Activated T-helper 1 cell treated with Interleukin-2 at 50 U/mL for 16 hours (primary cell): Measurements from ENCODE around the gene CD82.

ENCODE experiments used
- DNase-seq: peaks from one replicate; pipeline ENCODE4 v3.0.0-alpha.2; 2020; ENCODE audit warnings: low read depth

CD82 gene

DNA sequence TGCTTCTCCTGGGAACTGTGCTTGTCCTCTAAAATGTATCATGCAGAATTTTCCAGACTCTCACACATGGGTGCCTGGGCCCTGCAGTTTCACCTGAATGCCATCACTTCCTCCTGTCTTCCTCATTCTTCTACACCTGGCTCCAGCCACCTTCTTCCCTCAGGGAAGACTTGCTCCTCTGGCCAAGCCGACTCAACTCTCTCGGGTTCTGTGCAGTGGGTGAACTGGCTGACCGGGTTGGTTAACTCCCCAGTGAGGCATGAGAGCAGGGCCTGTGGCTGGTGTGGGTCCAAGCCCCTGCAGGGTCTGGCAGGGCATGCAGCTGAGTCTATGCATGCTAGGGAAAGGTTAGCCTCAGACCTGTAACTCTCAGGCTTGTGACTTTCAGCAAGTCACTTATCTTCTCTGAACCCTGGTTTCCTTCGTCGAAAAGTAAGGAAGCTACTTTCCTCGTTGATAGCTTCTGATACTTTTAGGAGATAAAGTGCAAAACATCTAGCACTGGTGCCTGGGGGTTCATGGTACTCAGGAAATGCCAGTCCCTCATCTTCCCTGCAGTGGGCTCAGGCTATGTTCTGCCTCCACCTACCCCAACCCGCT, 11.9 kb downstream of the CD82 start:
- no peak for DNase-seq

DNA sequence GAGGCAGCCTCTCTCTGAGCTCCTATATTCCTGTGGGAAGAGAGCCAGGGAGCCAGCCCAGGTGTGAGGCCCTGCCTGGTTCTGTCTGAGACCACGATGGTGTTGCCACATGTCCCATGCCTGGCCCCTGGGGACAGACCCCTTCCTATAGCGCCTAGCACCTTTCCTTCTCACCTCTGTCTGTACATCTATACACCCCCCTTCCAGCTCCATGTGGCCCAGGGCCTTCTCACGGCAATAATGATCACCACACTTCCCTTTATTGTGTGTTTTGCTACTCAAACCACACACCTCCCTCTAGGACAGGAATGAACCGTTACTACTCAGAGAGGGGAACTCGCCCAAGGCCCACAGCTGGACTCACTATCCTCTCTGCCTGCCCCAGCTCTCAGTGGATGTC, 12.8 kb downstream of the CD82 start:
- DNase-seq = no peak

- no peak for DNase-seq
Observed at GRCh38 chr11:44579302-44579761, 13.9 kb downstream of the CD82 start.

DNA sequence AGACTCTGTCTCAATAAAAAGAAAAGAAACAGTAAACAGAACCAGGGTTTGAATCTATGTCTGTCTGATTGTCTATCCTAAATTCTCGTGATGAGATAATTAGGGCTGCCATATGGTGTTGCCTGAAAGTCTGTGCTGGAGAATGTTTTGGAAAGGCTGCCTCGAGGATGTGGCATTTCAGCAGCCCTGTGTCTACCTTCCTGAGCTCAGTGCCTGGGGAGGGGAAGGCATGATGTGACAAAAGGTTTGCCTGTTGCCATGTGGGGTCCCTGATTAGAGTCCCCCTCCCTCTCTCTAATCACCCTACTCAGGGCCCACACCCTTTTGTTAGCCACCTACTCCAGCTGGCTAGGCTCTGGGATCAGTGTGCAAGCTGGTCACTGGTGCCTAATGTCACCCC, 15.2 kb downstream of the CD82 start:
- no peak for DNase-seq

DNA sequence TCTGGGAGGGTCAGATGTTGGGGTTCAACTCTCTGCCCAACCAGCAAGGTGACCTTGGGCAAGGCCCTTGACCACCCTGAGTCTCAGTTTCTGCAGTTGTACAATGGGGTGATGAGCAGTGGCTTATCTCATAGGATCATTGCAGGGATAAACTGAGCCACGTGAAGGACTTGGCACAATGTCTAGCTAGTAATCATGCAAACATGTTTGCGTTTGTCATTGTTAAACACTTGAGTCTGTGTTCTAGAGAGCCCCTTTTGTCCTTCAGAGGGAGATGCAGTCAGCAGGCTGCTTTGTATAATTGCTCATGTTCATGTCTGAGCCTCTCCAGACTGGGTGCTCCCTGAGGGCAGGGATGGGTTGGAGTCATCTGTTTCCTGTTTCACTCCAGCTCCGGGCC, 15.8 kb downstream of the CD82 start:
- no peak for DNase-seq

DNA sequence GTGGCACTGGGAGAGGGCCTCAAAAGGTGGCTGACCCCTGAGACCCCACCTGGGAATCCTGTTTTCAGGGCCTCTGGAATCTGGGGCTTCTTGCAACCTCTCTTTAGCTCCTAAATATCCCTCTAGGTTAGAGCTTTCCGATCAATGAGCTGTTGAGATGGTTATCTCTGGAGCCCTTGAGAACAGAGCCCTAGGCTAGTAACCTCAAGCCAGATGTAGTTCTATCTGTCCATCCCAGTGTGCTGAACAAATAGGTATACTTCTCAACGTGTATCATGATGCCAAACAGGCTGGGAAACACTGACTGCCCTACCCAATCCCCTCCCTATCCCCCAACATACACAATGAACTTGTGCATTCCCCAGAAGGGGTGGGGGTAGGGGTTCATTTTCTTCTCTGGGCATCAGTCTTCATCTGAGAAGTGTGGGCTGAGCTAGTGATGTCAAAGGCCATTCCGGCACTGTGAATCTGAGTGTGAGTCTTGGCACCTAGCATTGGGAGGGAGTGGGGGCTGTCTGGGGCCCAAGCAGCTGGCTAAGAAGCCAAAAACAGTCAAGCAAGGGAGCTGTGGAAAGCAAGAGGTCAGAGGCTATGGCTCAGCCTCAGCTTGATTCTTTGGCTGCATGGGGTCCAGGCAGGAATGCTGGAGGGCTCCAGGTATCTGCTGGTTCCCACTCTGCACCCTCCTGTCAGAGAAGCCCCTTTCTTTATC, 17.3 kb downstream of the CD82 start:
- no peak for DNase-seq

GRCh38 chr11:44583353-44583669, 17.8 kb downstream of the CD82 start:
- DNase-seq = no peak

DNA sequence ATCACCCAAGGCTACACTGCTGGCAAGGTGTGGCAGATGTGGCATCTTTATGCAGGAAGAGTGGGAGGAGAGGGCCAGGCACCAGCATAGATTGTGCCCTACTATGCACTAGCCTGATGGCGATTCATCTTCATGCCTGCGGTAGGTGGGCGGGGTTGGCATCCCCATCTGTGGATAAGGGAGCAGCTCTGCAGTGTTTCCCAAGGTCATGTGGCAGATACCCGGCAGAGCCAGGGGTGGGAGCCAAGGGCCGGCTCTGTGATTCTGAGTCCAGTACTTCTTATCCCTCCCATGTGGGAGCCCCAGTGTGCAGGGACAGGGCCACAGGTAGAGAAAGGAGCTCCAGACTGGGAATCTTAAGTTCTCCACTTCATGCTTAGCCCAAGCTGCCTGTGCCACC, 20.0 kb downstream of the CD82 start:
- DNase-seq = no peak

DNA sequence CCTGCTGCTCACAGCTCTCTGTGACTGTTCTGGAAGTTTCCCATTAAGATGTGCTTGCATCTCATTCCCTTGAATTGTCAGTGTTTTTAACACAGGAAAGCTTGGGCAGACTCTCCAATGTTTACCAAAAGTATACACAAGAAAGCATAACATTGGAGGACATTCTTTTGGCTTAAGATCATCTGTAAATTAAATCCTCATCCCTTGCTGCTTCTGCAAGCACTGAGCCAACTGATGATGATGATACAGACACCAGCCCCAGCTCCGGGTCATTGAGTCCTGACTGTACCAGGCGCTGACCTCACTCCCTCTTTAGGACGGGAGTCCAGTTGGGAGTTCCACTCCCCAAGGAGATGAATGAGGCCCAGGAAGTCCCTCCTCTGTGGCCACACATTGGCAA, 23.8 kb downstream of the CD82 start:
- no peak for DNase-seq

DNA sequence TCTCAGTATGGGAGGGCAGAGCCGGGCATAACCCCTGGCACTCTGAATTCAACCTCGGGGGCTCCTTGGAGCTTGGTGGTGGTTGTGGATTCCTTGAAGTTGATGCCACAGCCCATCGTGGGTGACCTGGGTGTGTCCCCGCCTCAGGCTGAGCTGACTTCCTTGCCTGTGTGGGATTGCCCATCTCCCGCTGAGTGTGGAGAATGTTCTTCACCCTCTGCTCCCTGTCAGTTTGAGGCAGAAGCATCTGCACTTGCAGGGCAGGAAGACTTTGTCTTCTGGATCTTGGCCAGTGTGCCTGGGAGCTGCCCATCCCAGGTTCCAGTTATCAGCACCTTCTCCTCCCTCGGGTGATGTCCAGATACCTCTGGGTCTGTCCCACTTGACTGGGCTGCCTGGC, 25.3 kb downstream of the CD82 start:
- no peak for DNase-seq

- no peak for DNase-seq
Observed at GRCh38 chr11:44591557-44591956, 26.1 kb downstream of the CD82 start.

GRCh38 chr11:44592125-44592940, 26.9 kb downstream of the CD82 start:
- DNase-seq = no peak

DNA sequence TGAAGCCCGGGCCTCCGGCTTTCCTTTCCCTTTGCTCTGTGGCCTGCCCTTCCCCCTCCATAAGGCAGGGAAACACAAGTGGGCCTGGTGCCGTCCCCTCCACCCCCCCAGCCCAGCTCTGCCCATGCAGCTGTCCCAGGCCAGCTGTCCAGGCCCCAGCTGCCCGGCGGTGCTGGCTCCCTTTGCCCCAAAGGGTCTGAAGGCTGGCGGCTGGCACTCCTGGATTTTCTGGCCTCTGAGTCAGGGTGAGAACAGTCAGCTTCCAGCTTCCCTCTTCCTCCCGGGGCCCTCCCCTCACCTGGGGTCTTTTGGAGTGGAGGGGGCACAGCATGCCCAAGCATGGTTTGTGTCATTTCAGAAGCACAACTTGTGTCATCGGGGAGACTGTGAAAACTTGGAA, 27.8 kb downstream of the CD82 start:
- DNase-seq = no peak

DNA sequence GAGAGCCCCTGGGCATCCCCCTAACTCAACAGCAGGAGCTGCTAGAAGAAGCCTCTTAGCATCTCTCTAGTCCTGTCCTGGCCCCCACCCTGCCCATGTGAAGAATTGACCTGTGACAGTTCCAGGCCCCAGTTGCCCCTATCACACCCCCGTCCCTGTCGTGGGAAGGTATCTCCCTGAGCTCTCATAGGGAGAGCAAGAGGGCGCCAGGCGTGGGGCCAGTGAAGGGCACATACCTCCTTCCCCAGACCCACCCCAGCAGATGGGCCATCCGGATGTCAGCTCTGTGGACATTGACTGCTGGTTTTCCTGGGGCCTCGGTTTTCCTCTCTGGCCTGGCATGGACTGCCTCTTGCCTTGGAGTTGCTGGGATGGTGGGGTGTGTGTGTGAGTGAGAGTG, 29.5 kb downstream of the CD82 start:
- no peak for DNase-seq

DNA sequence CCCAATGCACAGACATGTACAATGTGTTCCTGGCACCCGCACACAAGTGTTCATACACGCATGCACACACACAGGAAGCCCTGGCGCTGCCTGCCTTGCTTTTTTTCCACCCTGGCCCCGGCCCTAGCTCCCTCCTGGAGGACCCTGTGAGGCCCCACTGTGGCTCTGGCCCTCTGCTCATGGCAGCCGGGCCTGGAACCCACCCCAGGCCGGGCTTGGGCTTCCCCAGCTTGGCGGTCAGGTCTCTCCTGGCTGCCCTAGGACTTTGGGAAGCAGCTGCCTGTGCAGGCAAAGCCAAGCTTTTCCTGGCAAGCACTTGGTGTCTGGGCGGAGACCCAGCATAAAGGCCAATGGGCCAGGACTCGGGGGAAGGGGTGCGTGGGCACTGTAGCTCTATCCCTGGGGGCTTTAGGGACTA, 30.5 kb downstream of the CD82 start:
- no peak for DNase-seq

DNA sequence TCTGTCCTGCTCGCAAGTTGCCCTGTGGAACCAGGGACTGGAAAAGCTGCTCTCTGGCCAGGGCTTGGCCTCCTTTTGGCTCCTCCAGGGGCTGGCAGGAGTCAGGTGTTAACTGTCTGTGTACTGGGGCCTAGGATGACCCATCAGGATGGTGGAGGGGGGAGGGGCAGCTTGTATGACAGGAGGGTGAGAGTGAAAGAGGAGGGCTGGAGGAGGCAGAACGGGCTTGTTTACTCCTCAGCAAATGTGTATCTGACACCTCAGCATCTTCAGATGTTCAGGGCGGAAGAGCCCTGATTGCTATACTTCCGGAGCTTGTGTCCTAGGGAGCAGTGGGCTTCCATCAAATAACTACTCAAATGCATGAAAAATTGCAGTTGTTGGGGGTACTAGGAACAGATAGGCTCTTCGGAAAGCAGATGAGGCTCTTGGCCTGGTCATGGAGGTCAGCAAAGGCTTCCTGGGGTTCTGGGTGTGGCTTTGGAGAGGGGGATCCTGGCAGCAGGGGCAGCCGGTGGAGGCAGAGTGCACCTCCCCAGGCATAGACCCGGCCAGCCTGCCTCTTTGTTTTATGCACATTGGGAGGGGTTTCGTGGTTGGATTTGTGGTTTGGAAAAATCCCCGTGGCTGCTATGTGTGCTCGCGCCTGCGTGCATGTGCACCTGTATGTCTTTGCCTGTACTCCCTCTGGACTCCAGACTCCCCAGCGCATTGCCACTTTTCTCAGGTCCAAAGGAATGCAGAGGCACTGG, 31.2 kb downstream of the CD82 start:
- peak; percentile 34 for DNase-seq

GRCh38 chr11:44597358-44598012, 32.0 kb downstream of the CD82 start:
- DNase-seq = no peak

DNA sequence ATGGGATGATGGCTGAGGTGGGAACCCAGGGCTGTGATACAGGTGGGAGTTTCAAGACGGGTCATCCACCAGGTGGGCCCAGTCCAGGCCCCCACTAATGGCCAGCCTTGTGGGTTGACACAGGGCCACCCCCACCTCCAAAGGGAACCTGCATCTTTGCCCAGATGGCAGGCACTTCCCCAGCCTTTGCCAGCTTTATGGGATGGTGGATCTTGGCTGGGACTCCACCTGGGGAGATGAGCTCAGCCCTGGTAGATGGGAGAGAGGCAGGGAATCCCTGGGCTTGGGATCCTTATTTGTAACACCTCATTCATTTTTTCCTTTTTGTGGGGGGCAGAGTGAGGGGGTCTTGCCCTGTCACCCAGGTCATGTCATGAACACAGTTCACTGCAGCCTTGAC, 33.4 kb downstream of the CD82 start:
- no peak for DNase-seq

DNA sequence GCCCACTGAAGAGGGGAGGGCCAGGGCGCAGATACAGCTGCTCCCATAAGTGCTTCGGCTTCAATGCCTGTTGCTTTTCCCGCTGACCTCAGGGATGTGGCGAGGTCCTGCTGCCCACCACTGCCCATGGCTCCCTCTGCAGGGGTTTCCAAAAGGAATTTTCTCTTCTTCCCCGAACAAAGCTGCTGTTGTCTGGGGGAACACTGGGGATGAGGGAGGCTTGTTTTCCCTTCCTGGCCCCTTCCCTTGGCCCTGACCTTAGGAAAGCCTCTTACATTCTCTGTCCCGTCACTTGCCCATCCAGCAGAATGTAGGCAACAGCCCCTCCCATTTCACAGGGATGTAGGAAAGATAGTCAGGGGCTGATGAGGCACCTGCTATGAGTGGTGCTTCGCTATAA, 34.8 kb downstream of the CD82 start:
- DNase-seq = no peak

- DNase-seq = no peak
Observed at GRCh38 chr11:44600839-44601383, 35.4 kb downstream of the CD82 start.

GRCh38 chr11:44601471-44602370, 36.3 kb downstream of the CD82 start:
- no peak for DNase-seq
